GM21367 (cell line): ENCODE results near the gene SMAD4.

Experiments used
- ATAC-seq: cut with Tn5 transposase; IDR thresholded peaks from one replicate; pipeline ENCODE4 v1.9.1; 2021; ENCODE audit not compliant: unreplicated experiment

SMAD4 gene

GRCh38 chr18:51020536-51020935 is 9.5 kb upstream of the SMAD4 start:
- ATAC-seq, result no peak

- ATAC-seq, result no peak
Measured at GRCh38 chr18:51021226-51021965, 8.6 kb upstream of the SMAD4 start.

- no peak for ATAC-seq
Measured at GRCh38 chr18:51025512-51025911, 4.5 kb upstream of the SMAD4 start.

GRCh38 chr18:51028201-51028805 is 1.7 kb upstream of the SMAD4 start:
- no peak for ATAC-seq

GRCh38 chr18:51029378-51029693 is 677 bp upstream of the SMAD4 start:
- ATAC-seq, result no peak

- peak; percentile 50 for ATAC-seq
Measured at GRCh38 chr18:51030537-51031258, 685 bp downstream of the SMAD4 start.

GRCh38 chr18:51032193-51032592 is 2.2 kb downstream of the SMAD4 start:
- no peak for ATAC-seq

GRCh38 chr18:51037230-51037629 is 7.2 kb downstream of the SMAD4 start:
- ATAC-seq, result no peak

GRCh38 chr18:51038110-51038509 is 8.1 kb downstream of the SMAD4 start:
- ATAC-seq, result no peak

- no peak for ATAC-seq
Measured at GRCh38 chr18:51039138-51040112, 9.4 kb downstream of the SMAD4 start.

GRCh38 chr18:51041677-51042352 is 11.8 kb downstream of the SMAD4 start:
- no peak for ATAC-seq

GRCh38 chr18:51044928-51045585 is 15.0 kb downstream of the SMAD4 start:
- no peak for ATAC-seq

GRCh38 chr18:51048190-51048589 is 18.2 kb downstream of the SMAD4 start:
- no peak for ATAC-seq

- ATAC-seq, result no peak
Measured at GRCh38 chr18:51049137-51049536, 19.1 kb downstream of the SMAD4 start.

GRCh38 chr18:51051105-51051712 is 21.2 kb downstream of the SMAD4 start:
- ATAC-seq, result peak; percentile 88

- ATAC-seq, result peak; percentile 54
Measured at GRCh38 chr18:51053814-51054213, 23.8 kb downstream of the SMAD4 start.

- no peak for ATAC-seq
Measured at GRCh38 chr18:51054764-51055163, 24.8 kb downstream of the SMAD4 start.

- no peak for ATAC-seq
Measured at GRCh38 chr18:51059969-51060368, 30.0 kb downstream of the SMAD4 start.

GRCh38 chr18:51064256-51064655 is 34.2 kb downstream of the SMAD4 start:
- no peak for ATAC-seq

- ATAC-seq, result no peak
Measured at GRCh38 chr18:51066273-51066672, 36.3 kb downstream of the SMAD4 start.
